HepG2 (cell line): ENCODE data around the gene IMPDH1.

Experiments
- KLF6 ChIP-seq: IDR thresholded peaks from 2 replicates; pipeline ENCODE4 v1.8.0; 2016; ENCODE audit warnings: missing biosample characterization, missing genetic modification reagents
- KMT2A ChIP-seq: sonication (generic); formaldehyde crosslinking; IDR thresholded peaks from 2 replicates; pipeline ENCODE4 v1.4.0; 2020; ENCODE audit warnings: missing genetic modification reagents
- RORA ChIP-seq: sonication (generic); formaldehyde crosslinking; IDR thresholded peaks from 2 replicates; pipeline ENCODE4 v1.5.0; 2020; ENCODE audit warnings: mild to moderate bottlenecking, missing genetic modification reagents, moderate library complexity

- TF ChIP-seq KMT2A (CRISPR knock-in tag) (no peak), KLF6 (CRISPR knock-in tag) (no peak), RORA (CRISPR knock-in tag) (no peak)
These were observed 21.7 kb downstream of the IMPDH1 start for GRCh38 chr7:128388145-128388485.
